Right lobe of liver (tissue), 4 donors: ENCODE results near the gene SUGCT.

ENCODE experiments used
- POLR2A ChIP-seq: fragments of 450-650 bp; IDR thresholded peaks from one replicate; pipeline ENCODE4 v1.6.1; 2017; ENCODE audit warnings: antibody characterized with exemption, mild to moderate bottlenecking
- TF ChIP-seq, protein P1 (sequence below), 4 donors: fragments of 200-600 bp in 3 of 4; fragments of 450-650 bp in 1 of 4; IDR thresholded peaks; one replicate each; pipeline versions ENCODE4 v1.5.1 to v1.8.0; 2016 to 2022; ENCODE audit warnings: antibody characterized with exemption in 4 of 4, mild to moderate bottlenecking in 2 of 4
- donor health status: DM: no; HTN: no; CAD: no.
- donor health status: DM: no; HTN: no; CAD: no.
- donor health status: DM: no; HTN: yes; CAD: no.

DNA sequence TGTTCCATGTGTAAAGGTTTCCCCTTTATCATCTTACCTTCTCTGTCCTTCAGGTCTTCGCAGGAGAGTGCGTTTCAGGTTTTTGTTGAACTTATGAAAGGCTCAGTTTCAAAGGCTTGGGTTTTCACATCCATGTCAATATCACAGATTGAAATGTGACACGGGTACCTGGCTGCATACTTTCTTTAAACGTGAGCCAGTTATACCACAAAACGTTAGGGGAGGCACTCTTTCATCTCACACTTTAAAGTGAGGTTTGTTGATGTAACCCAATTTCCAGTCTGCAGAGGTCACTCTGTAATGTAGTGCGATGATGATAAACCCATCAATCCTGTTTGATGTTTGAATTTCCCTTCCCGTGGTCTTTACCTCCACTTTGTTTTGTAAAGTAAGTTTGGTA lies 506.9 kb downstream of the SUGCT start:
- TF ChIP-seq, protein P1, sequence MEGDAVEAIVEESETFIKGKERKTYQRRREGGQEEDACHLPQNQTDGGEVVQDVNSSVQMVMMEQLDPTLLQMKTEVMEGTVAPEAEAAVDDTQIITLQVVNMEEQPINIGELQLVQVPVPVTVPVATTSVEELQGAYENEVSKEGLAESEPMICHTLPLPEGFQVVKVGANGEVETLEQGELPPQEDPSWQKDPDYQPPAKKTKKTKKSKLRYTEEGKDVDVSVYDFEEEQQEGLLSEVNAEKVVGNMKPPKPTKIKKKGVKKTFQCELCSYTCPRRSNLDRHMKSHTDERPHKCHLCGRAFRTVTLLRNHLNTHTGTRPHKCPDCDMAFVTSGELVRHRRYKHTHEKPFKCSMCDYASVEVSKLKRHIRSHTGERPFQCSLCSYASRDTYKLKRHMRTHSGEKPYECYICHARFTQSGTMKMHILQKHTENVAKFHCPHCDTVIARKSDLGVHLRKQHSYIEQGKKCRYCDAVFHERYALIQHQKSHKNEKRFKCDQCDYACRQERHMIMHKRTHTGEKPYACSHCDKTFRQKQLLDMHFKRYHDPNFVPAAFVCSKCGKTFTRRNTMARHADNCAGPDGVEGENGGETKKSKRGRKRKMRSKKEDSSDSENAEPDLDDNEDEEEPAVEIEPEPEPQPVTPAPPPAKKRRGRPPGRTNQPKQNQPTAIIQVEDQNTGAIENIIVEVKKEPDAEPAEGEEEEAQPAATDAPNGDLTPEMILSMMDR (IDR thresholded peaks at IDR 0.05): no peak
- TF ChIP-seq POLR2A: no peak
